Activated CD8-positive, alpha-beta memory T cell treated with anti-CD3 and anti-CD28 coated beads, Interleukin-2, amount 50 U/mL, for 24 hours (primary cell): ENCODE measurements around the gene SEMA3C.

Experiments
- DNase-seq: peaks from one replicate; pipeline ENCODE4 v3.0.0-alpha.2; 2020; ENCODE audit errors: extremely low read depth

Gene SEMA3C

DNA sequence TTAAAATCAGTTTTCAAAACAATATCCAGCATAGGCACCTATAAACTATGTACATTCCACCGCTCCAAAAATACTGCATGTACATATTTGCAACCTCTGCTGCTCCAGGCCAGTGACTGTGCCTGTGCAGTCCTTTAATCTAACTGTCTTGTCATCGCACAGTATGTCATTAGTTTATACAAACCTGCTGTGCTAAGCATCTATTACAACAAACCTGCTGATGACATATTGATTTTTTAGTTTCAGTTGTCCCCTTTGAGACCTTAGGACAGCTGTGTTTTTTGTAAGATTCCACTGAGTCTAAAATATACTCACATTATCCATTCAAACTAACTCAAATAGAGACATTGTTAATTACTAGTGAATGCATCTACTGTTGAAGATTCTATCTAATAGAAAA lies 33.1 kb downstream of the SEMA3C start:
- DNase-seq, result no peak

DNA sequence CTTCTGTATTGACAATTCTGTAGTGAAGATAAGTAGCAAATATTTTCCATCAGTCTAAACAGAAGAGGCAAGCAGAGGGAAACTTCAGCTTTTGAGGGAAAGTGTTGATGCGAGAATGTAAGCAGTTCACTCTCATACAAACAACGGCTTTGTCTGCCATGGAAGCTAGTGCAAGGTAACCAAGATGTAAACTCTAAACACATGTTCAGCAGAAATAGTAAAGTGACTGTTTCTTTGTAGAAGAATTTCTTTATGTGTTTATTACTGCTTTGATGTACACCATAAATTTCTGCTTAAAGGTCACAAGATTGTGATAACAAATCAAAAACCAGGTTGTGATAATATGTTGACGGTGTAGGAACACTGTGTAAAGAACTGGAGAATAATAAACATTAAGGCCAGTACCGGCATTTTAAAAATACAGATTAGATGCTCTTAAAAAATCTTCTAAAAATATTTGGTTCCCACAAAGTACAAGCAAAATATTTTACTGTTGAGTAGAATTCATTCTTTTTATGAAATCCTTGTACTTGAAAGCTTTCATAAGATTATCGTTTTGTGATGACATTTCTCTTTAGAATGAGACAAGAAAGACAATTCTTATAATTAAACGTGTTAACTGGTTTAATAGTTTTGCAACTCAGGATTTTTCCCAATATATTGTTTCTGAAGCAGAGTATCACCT lies 34.2 kb downstream of the SEMA3C start:
- no peak for DNase-seq

DNA sequence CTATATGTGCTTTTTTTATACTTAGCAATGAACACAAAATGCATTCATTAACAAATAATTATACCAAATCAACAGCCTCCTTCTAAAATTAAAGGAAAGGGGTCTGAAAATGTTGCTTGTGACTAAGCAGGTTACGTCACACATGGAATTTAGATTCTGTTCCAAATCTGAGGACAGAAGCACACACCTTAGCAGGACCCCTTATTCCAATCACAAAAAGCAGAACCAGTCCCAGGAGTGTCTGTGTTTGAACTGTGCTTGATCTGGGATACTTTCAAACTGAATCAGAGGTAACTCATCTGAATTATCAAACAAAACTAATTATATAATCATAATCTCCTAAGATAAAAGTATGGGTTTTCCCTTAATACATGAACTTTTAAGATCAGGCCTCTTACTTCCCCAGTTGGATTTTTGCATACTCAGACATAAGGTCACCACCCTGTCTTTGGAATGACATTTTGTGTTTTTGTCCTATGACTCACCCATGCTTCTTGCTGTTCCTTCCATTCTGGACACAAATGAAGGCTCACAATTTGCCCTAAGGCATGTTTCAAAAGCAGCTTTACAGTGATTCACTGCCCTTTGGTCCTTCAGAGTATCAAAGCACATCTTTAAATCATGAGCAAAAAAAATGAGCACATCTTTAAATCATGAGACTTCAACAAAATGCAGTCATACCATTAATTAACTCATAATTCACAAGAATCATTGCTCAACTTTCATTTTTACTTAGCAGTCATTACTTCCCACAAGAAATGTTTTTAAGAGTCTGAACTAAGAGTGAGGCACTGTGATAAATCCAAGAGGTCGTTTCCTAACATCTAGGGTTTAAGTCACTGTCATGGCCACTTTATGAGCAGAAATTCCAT lies 35.5 kb downstream of the SEMA3C start:
- no peak for DNase-seq

DNA sequence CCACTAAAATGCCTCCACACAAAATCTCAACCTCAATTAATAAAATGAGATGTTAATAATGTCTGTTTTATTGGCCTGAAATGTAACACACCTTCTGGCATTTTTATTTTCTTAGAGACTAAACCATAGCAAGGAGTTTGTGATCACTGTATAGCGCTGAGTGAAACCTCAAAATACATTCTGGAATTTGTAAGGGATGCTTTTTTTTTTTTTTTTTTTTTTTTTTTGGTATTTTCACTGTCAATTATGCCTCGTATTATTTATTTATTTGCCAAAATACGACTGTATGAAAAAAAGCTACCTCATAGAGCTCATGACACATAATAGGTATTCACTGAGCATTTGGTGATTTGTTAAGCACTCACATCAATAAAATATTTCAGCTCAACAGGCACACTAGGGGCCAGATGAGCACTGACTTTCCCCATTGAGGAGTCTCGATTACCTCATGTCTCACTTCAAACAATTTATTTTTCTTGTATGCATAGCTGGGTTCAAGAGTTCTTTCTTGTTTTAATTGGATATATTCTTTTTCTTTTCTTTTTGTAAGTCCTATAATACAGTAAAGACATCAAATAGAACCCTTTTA lies 36.5 kb downstream of the SEMA3C start:
- DNase-seq, result no peak

DNA sequence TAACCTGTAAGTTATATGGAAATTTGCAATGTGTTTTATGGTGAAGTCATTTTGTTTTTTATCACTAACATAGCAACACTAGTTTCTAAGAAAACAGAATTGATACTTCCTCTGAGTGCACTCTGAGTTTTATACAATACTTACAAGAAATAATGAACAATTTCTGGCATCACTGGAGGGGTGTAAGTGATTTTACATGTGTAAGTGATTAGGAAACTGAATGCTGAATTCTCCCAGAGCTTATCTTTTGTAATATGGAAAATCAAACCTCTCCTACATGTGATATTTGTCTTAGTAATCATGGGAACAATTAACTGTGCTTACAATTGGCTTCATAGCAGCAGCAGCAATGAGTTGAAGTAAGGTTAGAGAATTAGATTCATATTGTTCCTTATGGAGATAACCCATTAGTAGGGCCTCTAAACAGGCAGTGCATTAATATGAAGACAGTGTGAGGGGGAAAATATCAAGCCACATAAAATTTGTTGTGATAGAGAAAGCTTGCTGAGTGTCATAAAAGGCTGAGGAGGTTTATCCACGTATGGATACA lies 37.4 kb downstream of the SEMA3C start:
- no peak for DNase-seq

DNA sequence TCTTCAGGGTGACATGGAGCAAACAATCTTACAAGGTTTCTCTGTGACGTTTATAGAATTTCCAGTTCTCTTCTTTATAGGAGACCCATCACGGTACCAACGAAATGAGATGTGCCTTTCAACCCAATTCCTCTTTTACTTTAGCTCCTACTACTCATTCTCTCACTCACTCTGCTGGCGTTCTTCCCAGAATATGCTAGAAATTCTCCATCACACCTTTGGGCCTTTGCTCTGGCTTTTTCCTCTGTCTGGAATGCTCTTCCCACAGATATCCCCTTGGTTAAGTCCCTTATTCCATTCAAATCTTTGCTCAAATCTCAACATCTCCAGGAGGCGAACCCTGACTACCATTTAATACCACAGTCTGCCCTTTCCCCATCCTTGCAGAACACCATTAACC lies 39.0 kb downstream of the SEMA3C start:
- no peak for DNase-seq

DNA sequence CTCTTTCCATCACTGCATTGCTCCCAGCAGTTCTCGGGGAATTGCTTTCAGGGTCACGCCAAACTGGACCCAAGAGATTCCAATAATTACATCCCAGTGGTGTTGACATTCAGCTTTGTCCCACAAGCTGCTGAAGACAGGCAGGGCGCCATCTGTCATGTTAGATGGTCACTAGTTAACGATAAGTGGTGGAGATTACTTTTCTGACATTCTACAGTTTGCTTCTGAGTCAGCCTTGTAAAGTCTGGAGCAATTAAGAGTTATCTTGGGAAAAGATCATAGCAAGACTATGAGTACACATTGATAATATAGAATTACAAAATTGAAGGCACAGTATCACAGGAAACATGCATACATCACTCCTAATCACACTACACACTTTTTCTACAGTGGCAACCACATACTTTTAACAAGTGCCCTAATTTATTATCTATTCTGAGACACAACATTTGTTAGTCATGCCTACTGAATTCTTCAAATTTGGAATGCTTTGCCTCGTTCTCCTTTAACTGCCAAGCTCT lies 41.9 kb downstream of the SEMA3C start:
- no peak for DNase-seq

DNA sequence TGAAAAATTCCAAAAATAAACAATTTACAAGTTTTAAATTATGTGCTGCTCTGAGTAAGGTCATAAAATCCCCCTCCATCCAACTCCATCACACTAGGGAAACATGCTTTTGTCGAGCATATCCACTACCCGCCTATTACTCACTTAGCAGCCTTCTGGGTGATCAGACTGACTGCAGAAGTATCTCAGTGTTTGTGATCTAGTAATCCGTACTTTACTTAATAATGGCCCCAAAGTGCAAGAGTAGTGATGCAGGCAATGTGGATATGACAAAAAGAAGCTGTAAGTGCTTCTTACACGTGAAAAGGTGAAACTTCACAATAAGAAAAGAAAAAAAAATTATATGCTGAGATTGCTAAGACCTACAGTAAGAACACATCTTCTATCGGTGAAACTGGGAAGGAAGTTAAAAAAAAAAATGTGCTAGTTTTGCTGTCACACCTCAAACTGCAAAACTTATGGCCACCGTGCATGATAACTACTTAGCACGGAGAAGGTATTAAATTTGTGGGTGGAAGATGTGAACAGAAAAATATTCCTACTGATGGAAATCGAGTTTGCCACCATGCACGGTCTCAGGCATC lies 43.2 kb downstream of the SEMA3C start:
- DNase-seq, result no peak

DNA sequence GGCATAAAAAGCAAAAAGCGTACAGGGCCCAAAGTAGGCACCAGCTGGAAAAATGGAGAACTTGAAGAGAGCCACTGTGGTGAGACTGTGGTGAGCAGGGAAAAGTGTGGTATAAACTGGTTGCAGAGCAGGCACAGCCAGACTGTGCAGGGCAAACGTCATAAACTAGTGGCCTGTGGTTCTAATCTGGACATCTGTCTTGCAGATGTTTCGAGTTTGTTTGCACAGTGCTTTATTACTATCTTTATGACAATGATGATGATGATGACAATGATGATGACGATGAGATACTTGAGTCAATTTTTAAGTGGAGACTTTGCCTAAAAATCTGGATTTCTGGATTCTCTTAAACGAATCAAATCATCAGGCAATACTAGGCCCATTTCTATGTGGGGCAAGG lies 45.7 kb downstream of the SEMA3C start:
- no peak for DNase-seq

DNA sequence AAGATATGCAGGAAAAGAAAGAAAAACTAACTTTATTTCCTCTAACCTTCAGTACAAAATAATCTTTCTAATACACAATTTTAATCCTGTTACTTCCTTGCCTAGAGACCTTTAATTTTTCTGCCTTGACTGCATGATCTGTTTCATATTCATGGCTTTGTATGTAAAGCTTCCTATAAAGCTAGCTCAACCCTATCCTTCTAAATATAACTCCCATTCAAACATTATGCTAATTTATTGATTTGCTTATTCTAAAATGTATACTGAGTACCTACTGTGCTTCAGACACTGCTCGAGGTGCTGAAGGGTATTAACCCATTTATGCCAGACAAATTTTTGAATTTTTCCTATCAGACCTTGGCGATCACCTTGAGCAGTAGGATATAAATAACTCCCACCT lies 47.6 kb downstream of the SEMA3C start:
- DNase-seq, result no peak

DNA sequence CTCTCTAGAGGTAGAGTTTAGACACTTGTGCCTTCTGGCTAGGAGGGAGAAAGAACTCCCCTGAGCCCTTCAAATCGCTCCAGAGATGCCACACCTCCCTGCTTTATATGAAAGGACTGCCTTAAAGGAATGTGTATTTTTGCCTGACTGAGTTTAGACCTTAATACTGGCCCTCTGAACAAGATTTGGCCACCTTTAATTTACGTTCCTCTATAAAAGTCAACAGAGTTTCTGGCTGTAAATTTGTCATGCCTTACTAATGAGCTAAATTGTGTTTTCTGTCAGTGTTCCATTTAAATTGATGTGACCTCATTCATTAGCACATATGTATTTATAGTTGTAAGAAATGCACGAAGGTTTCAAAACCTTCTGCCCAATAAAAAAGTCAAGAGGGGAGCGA lies 48.0 kb downstream of the SEMA3C start:
- DNase-seq, result no peak

DNA sequence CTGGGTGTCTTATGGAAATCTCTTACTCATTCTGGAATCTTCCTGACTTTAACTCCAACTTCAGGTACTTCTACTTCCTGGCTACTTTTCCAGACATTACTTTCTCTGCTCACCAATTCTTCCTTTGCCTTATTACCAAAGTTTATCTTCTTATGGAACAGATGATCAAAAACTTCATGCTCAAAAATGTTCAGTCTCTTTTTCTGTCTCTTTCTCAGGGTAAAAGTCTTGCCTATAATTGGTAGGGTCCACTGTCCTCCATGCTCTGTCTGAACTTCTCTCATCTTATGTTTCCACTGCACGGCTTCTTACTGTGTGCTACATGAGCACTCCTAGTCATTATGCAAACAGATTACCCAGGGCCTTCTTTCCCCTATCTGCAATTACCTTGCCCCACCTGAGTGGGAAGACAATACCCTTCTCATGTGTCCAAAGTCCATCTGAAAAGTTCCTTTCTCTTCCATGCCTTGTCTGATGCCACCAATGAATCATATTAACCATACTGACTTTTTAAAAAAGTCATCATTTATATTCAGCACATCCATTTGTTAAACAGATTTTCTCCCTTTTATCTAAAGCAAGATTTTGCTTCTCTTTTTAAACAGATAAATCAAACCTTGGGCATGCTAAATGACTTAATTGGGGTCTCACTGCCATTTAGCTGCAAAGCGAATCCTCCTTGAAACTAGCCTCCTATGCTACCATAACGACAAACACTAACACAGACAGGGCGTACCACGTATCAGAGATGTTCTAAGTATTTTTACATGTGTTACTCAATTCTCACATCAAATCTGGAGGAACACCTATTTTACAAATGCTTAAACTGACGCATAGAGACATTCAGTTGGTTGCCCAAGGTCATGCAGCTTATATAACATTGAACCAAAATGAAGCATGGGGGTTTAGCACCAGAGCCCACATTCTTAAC lies 48.8 kb downstream of the SEMA3C start:
- DNase-seq, result no peak

DNA sequence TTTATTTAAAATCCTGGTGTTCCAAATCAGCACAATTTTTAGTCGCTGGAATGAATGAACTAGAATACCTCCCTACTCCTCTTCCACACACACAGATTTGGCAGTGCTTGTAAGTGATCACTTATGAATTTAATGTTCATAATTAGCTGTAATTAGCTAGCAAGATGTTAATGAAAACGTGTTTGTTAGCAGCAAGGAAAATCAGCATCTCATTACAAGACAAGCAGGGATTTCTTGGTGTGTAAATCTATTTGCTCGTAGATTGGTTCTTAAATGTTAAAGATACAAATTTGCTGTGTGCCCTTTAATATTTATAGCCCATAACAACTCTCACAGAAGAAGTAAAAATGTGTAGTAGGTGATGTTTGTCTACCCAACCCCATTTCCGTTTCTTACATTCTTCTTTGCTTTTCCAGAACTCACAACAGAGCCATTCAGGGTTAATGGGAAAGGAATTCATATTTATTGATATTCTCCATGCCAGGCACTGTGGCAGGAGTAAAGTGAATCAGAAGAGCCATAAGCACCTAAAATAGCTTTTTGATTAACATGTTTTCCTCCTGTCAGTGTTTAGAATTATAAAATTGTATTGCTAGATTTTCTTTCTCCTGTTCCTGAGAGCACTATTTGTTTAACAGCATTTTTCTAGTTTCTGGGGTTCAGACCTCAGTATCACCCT lies 49.6 kb downstream of the SEMA3C start:
- DNase-seq, result no peak

DNA sequence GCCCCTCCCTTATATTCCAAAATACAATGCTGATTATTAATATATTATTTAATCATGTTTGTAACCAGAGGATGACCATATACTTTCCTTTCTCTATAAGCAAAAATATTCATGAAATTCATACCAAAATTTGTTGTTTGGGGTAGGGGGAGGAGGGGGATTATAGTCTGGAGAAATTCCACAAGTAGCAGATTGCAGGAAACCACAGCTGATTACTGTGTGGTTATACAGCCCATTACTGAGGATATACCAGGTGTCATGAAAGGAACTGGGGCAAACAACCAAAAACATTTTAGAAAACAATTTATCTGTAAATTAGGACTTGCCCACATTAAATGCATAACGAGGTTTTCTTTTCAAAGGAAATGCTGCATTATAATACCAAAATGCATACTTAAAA lies 50.3 kb downstream of the SEMA3C start:
- DNase-seq, result no peak

DNA sequence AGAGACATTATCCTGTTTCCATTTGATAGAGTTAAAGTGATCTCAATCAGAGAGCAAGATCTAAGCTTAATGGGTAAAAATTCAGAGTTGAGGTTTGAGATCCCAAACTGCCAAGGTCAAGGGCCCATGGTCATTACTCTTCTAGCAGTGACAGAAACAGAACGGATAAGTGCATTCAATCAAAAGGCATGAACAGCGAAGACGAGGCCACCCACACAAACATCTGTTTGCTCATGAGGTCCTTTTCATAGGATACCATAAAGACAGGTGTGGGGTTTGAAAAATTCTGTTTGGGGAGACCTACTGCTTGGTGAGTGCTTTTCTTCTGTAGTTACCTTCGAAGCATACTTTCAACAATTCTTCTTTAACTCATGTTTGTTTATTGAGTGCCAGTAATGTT lies 58.3 kb downstream of the SEMA3C start:
- no peak for DNase-seq

DNA sequence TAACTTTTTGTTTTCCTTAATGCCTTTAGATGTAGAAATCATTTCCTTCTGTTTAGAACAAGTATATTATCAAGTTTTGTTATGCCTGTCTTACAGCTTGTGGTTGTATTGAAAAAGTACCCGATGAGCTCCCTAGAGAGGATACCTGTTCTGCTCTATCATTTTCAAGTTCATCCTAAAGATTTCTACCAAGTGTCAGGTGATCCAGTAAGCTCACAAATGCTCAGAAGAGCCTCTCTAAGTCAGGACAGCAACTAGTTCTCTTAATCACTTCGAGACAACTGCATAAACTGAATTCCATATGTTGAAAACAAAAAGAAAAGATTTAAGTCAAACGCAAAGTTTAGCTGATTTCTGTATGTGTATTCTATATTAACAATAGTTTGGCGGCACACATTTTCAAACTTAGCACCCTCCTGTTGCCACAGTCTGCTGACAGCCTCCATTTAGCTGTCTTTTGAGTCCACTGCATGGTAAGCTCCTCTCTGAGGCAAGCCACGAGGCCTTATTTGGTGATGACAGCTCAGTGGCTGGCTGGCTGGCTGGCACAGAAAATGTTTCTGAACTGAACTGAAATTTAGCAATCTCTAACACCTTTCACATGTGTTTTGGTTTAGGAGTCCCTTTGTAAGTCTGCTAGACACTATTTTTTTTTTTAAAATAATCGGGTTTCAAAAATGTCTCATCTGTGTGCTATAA lies 59.4 kb downstream of the SEMA3C start:
- no peak for DNase-seq

DNA sequence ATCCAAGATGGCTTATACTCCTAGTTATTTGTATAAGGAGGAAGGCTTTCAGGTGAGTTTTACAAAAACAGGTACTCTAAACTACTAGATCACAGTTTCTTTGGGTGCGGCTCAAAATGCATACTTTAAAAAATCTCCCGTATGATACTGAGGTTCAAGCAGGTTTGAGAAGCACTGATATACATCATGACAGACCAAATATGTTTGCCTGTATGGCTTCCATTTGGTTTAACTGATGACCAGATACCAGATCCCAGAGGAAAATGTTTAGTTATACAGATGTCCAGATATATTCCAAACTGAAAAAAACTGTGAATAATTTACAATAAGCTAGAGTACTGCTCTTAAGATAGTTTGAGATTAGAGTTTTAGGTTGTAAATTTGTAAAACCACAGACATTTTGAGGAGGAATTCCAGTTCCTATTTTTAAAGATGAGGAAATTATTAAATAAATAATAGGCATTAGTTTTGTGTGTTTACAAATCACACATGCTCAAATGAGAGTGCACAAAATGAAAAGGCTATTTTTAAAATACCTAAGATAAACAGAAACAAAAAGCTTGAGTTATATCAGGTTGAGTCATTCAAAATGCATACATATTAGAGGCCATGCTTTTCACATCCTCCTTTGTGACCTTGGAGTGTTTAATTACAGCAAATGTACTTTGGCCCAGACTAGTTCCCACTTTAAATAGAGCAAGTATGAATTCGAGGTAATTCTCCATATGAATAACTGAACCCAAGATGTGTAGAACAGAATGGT lies 60.5 kb downstream of the SEMA3C start:
- DNase-seq, result no peak

DNA sequence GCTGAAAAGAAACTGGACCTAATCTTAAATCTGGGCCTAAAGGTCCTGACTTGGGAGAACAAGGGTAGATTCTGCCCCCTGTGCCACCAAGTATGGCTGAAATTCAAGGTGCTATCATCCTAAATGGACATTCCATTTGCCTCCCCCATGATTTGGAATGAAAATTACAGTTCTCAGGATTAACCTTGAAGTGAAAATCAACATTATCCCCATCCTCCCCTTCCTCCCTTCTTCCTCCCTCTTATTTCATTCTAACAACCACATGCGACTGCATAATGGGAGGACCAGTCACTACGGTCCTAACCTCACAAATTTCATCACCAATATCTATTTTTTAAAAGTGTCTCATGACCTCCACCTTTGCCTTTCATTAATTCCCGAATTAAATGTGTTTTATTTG lies 62.1 kb downstream of the SEMA3C start:
- DNase-seq, result no peak

DNA sequence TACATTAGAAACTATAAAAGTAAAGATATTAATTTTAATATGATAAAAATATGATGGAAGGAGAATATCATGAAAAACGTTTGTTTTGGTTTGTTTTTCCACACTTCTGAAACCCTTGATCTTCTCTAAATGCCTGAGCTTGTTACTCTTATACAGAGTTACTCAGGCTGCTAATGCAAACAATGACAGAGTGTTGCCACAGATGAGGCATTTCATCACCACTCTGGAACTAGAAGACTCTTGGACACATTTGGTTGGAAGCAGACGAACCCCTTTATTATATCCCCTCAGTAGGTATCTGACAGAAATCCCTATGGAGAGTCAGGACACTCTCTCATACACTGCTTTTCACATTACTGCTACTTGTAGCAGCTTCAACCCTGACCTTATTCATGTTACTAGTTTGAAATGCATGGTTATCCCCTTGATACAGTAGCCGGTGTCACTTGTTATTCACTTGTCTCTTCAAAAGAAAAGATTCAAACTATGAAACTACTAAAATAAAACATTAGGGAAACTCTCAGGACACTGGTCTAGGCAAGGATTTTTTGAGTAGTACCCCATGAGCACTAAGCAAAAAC lies 66.9 kb downstream of the SEMA3C start:
- DNase-seq, result no peak
